GM13976 (cell line): ENCODE results near the gene LCN12.

Experiments used
- DNase-seq: peaks from one replicate; pipeline ENCODE4 v3.0.0; 2012; ENCODE audit warnings: low spot score
- CTCF ChIP-seq: IDR thresholded peaks from 2 replicates; pipeline ENCODE4 v1.5.1; 2012; ENCODE audit warnings: borderline replicate concordance, mild to moderate bottlenecking; ENCODE audit not compliant: insufficient read depth; ENCODE audit errors: extremely low read depth, missing control alignments, control extremely low read depth
- in situ Hi-C: fragments of 300-500 bp; cut with MboI; formaldehyde crosslinking; loops from one replicate; pipeline ENCODE4 v1.12.0; 2022; ENCODE audit warnings: low sequenced_read_pairs, mixed read lengths, inconsistent platforms; ENCODE audit not compliant: unreplicated experiment

The LCN12 gene

GRCh38 chr9:136944519-136945332, 7.3 kb upstream of the LCN12 start, which contains the start of the genes C8G and FBXW5:
C8G (plus strand) TSS chr9:136945243; CDS start chr9:136945321, 78 bp downstream.
FBXW5 (minus strand) TSS chr9:136944738; CDS start chr9:136944083, 655 bp downstream.
- in situ Hi-C loops, result no loop called here
- DNase-seq, result peak; percentile 100
- TF ChIP-seq CTCF, result peak; percentile 98

- no peak for DNase-seq
- in situ Hi-C loops, result no loop called here
Observed at GRCh38 chr9:136945333-136946227, 6.5 kb upstream of the LCN12 start.

GRCh38 chr9:136946228-136947027, 5.6 kb upstream of the LCN12 start:
- TF ChIP-seq CTCF, result no peak
- in situ Hi-C loops, result no loop called here

More at GRCh38 chr9:136945333-136946227, 6.5 kb upstream of the LCN12 start:
- TF ChIP-seq CTCF, result no peak

GRCh38 chr9:136947028-136947891, 4.8 kb upstream of the LCN12 start:
- no peak for DNase-seq
- in situ Hi-C loops, result no loop called here
- no peak for TF ChIP-seq CTCF

More at GRCh38 chr9:136946228-136947027, 5.6 kb upstream of the LCN12 start:
- DNase-seq, result no peak

- peak; percentile 55 for TF ChIP-seq CTCF
- peak; percentile 64 for DNase-seq
- in situ Hi-C loops, result no loop called here
Observed at GRCh38 chr9:136947955-136948510, 4.0 kb upstream of the LCN12 start.
